GOT3 (cell line): ENCODE measurements around the gene NLGN3.

Experiments
- DNase-seq: peaks from one replicate; lab custom pipeline; 2025; ENCODE audit warnings: mixed read lengths; lab: John Stamatoyannopoulos, UW

Gene NLGN3

GRCh38 chrX:71214152-71214551 lies 69.5 kb downstream of the NLGN3 start:
- DNase-seq = no peak

DNA sequence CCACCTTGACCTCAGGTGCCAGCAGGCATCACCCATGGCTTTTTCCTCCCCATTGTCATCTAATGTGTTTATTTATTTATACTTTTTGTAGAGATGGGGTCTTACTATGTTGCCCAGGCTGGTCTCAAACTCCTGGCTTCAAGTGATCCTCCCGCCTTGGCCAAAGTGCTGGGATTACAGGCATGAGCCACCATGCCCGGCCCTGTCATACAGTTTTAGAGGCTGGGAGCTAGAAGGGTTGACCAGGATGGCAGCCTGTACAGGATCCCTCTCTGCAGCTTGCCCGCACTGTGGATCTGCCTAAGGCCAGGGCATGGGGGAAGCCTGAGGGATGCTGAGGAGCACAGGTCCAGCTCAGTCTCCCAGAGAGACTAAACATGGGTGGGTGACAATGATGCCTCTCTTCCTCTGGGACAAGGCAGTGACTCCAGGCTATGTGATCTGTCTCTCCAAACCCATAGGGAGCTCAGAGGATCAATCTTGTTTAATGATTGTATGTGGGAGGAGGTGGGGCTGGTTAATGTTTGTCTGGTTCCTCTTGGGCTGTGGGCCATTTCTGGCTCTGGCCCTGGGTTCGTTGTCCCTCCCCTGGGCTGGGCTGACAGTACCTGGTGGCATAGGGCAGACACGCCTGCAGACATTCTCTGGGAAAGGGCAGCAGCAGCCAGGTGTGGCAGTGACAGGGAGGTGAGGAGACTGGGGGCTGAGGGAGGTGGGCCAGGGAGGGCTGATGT lies 70.1 kb downstream of the NLGN3 start:
- no peak for DNase-seq

DNA sequence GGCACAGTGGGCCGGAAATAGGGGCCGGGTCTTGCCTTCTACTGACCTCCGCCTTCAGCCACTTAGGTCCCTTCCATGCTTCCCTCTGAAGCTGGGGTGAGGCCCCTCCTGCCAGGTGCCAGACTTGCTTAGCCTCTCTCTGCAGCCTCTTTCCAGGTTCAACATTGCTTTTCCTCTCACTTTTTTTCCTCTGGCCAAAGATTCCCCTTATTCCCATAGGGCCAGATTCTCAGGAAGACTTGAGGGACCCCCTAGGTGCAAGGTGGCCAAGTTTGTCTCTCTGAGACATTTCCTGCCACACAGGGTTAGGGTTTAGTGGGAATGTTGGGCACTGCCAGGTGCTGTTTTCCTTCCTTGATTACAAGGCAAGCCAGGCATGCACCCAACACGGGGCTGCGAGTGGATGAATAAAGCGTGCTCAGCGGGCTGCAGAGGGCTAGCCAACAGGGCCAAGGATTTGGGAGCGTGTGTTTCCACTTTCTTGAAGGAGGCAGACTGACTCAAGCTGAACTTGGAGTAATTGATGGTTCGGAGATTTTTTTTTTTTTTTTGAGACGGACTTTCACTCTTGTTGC lies 70.8 kb downstream of the NLGN3 start:
- no peak for DNase-seq

GRCh38 chrX:71216485-71216884 lies 71.8 kb downstream of the NLGN3 start:
- no peak for DNase-seq

DNA sequence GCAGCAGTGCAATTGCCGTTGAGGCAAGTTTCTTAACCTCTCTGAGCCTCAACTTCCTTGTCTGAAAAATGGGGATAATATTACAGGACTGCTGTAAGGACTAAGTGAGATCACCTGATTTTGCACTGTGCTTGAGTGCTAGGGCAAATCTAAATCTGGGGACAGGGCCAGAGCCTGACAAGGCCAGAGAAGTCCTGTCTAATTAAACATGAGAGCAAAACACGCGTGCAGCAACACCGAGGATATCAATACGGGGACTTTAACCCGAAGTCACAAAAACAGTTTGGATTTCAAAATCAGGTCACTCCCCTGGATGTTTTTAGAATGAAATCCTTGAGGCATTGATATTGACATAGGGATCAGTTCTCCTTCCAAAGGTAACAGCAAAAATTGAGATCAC lies 72.7 kb downstream of the NLGN3 start:
- DNase-seq = no peak
